DOHH2 (cell line): ENCODE measurements around the gene ADCK2.
"Not testable (repeated sequence)": the region's sequence is repeated elsewhere in the genome, so short reads cannot be mapped to it uniquely, and the experiment has no call there.

Experiments
- H3F3A ChIP-seq: fragments of 200-600 bp; sonication (generic), shearing (Covaris generic); 2 replicates; pipeline ENCODE4 v1.6.0; 2016; ENCODE audit warnings: antibody characterized with exemption, mild to moderate bottlenecking; ENCODE audit not compliant: control insufficient read depth, insufficient read depth
- H3K27ac ChIP-seq: fragments of 200-600 bp; sonication (generic); 2 replicates; pipeline ENCODE4 v1.5.1; 2014; ENCODE audit warnings: low read depth, mild to moderate bottlenecking, low read length, moderate library complexity
- H3K27me3 ChIP-seq: fragments of 200-600 bp; sonication (generic); 2 replicates; pipeline ENCODE4 v1.6.1; 2014; ENCODE audit warnings: mild to moderate bottlenecking, low read length, mixed read lengths; ENCODE audit not compliant: control insufficient read depth
- H3K36me3 ChIP-seq: fragments of 200-600 bp; sonication (generic); 2 replicates; pipeline ENCODE4 v1.6.1; 2014; ENCODE audit warnings: mild to moderate bottlenecking, low read length, moderate library complexity, mixed read lengths; ENCODE audit not compliant: control insufficient read depth
- H3K4me1 ChIP-seq: fragments of 200-600 bp; sonication (generic); 2 replicates; pipeline ENCODE4 v1.6.1; 2014; ENCODE audit warnings: mild to moderate bottlenecking, low read length, mixed read lengths; ENCODE audit not compliant: control insufficient read depth
- H3K4me2 ChIP-seq: fragments of 200-600 bp; sonication (generic); 2 replicates; pipeline ENCODE4 v1.6.0; 2014; ENCODE audit warnings: mild to moderate bottlenecking, low read length, moderate library complexity
- H3K4me3 ChIP-seq: fragments of 200-600 bp; sonication (generic); 2 replicates; pipeline ENCODE4 v1.5.1; 2014; ENCODE audit warnings: mild to moderate bottlenecking, low read length, mixed read lengths
- H3K79me2 ChIP-seq: fragments of 200-600 bp; sonication (generic); 2 replicates; pipeline ENCODE4 v1.6.1; 2014; ENCODE audit warnings: mild to moderate bottlenecking, low read length, mixed read lengths; ENCODE audit not compliant: control insufficient read depth
- H3K9me2 ChIP-seq: fragments of 200-600 bp; sonication (generic); replicated peaks from 2 replicates; pipeline ENCODE4 v1.6.1; 2014; ENCODE audit warnings: mild to moderate bottlenecking, low read length, mixed read lengths; ENCODE audit not compliant: control insufficient read depth
- H3K9me3 ChIP-seq: fragments of 200-600 bp; sonication (generic); 2 replicates; pipeline ENCODE4 v1.6.1; 2014; ENCODE audit warnings: antibody characterized with exemption, low read length, mixed read lengths; ENCODE audit not compliant: control insufficient read depth, insufficient read depth
- H4K20me1 ChIP-seq: fragments of 200-600 bp; sonication (generic); 2 replicates; pipeline ENCODE4 v1.6.0; 2014; ENCODE audit warnings: low read depth, mild to moderate bottlenecking, antibody characterized with exemption, low read length, moderate library complexity; ENCODE audit not compliant: control insufficient read depth, insufficient read depth
- EZH2phosphoT487 ChIP-seq: fragments of 200-600 bp; sonication (generic); IDR thresholded peaks from 2 replicates; pipeline ENCODE4 v1.6.1; 2017; ENCODE audit warnings: borderline replicate concordance, mild to moderate bottlenecking, antibody characterized with exemption, low read length, moderate library complexity, mixed read lengths
- TF ChIP-seq, protein P1 (sequence below): fragments of 200-600 bp; sonication (generic); IDR thresholded peaks from one replicate; pipeline ENCODE4 v1.5.1; 2014; ENCODE audit warnings: antibody characterized with exemption, mild to moderate bottlenecking, low read depth, low read length; ENCODE audit not compliant: poor library complexity, severe bottlenecking

Gene ADCK2

DNA sequence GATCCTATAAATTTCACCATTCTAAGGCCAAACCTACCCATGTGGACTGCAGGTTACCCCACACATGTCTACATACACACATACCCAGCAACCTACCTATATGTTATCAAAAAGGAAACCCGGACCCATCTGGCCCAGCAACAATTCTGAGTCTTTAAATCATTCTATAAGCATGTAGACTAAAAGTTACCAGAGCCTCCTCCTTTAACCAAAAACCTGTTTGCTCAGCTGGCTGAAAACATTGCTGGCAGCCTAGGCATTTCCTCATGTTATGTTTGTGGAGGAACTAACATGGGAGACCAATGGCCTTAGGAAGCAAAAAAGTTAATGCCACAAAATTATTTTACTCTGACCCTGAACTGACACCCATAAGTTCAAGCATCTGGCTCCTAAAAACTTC, 5.3 kb upstream of the ADCK2 start:
- Histone ChIP-seq H3K79me2 (no peaks in the 10 kb centered on the region), H3K4me3 (no peak overlapping the region), H3K27me3 (no peaks in the 10 kb centered on the region), H3K4me1 (peaks cover 8% of the 10 kb centered on the region), H3K9me2 (no peaks in the 10 kb centered on the region), H3F3A (peaks cover 3% of the 10 kb centered on the region; the same call in 1 of the 2 replicates), H4K20me1 (no peaks in the 10 kb centered on the region), H3K4me2 (no peak overlapping the region), H3K36me3 (no peaks in the 10 kb centered on the region), H3K27ac (no peak overlapping the region), H3K9me3 (no peaks in the 10 kb centered on the region)
- TF ChIP-seq EZH2phosphoT487, result no peak
- TF ChIP-seq, protein P1, sequence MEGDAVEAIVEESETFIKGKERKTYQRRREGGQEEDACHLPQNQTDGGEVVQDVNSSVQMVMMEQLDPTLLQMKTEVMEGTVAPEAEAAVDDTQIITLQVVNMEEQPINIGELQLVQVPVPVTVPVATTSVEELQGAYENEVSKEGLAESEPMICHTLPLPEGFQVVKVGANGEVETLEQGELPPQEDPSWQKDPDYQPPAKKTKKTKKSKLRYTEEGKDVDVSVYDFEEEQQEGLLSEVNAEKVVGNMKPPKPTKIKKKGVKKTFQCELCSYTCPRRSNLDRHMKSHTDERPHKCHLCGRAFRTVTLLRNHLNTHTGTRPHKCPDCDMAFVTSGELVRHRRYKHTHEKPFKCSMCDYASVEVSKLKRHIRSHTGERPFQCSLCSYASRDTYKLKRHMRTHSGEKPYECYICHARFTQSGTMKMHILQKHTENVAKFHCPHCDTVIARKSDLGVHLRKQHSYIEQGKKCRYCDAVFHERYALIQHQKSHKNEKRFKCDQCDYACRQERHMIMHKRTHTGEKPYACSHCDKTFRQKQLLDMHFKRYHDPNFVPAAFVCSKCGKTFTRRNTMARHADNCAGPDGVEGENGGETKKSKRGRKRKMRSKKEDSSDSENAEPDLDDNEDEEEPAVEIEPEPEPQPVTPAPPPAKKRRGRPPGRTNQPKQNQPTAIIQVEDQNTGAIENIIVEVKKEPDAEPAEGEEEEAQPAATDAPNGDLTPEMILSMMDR, result no peak

GRCh38 chr7:140668641-140669040, 4.1 kb upstream of the ADCK2 start:
- Histone ChIP-seq H3K79me2 (peaks cover 7% of the 10 kb centered on the region), H3K9me3 (no peaks in the 10 kb centered on the region), H3K4me3 (no peak overlapping the region), H3K4me2 (no peak overlapping the region), H3K9me2 (no peaks in the 10 kb centered on the region), H4K20me1 (no peaks in the 10 kb centered on the region), H3K27ac (no peak overlapping the region), H3K27me3 (no peaks in the 10 kb centered on the region), H3F3A (peaks cover 5% of the 10 kb centered on the region), H3K4me1 (peaks cover 10% of the 10 kb centered on the region), H3K36me3 (peaks cover 3% of the 10 kb centered on the region)
- TF ChIP-seq, protein P1, result no peak
- TF ChIP-seq EZH2phosphoT487, result no peak

DNA sequence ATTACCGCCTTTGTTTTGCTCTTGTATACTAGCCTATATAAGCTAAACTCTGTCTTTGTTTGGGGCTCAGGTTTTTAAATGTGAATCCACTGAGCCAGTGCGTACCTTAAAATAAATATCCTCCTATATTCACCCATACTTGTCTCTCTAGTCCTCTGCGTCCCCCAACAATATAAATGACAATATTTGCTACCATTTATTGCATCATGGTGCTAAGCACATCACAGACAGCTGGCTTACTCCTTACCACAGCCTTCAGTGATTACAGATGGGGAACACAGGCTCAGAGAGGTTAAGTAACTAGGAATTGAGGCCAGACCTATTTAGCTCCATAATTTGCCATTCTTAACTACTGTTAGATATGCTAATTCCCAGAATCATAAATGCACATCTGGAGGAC, 3.4 kb upstream of the ADCK2 start:
- Histone ChIP-seq H3K4me1 (peaks cover 17% of the 10 kb centered on the region), H3K9me3 (no peaks in the 10 kb centered on the region), H3K27ac (no peak overlapping the region), H3K79me2 (peaks cover 14% of the 10 kb centered on the region), H3K27me3 (no peaks in the 10 kb centered on the region), H3K4me3 (no peak overlapping the region), H3K4me2 (no peak overlapping the region), H4K20me1 (no peaks in the 10 kb centered on the region), H3K36me3 (peaks cover 7% of the 10 kb centered on the region), H3F3A (peaks cover 12% of the 10 kb centered on the region), H3K9me2 (no peaks in the 10 kb centered on the region)
- TF ChIP-seq, protein P1, result no peak
- no peak for TF ChIP-seq EZH2phosphoT487

- Histone ChIP-seq H3F3A (peaks cover 17% of the 10 kb centered on the region), H3K36me3 (peaks cover 10% of the 10 kb centered on the region), H3K4me1 (peaks cover 22% of the 10 kb centered on the region), H3K79me2 (peaks cover 19% of the 10 kb centered on the region)
- not testable (repeated sequence) for H3K27ac ChIP-seq, H4K20me1 ChIP-seq, H3K9me3 ChIP-seq, H3K4me2 ChIP-seq, H3K9me2 ChIP-seq, H3K27me3 ChIP-seq, H3K4me3 ChIP-seq
Measured at GRCh38 chr7:140669862-140670261, 2.9 kb upstream of the ADCK2 start.
